SK-N-SH (cell line): ENCODE measurements around the gene GUCA2B.

Experiments
- CTCF ChIP-seq: fragments of 200-600 bp; sonication (generic); IDR thresholded peaks from 2 replicates; pipeline ENCODE4 v1.6.1; 2017; ENCODE audit warnings: antibody characterized with exemption, mild to moderate bottlenecking, moderate library complexity
- RAD21 ChIP-seq: IDR thresholded peaks from 2 replicates; pipeline ENCODE4 v1.6.1; 2012; ENCODE audit warnings: mild to moderate bottlenecking, low read length

GRCh38 chr1:42118125-42118524 is 35.1 kb upstream of the GUCA2B start:
- TF ChIP-seq RAD21 (no peak), CTCF (no peak)
